Glomerular endothelial cell (primary cell): ENCODE measurements around the gene ATP9B. TPM values are rescaled to one million over a fixed set of nuclear protein-coding genes. Genes with fewer than 3 reads are reported as not detected.
"Not testable (repeated sequence)": the region's sequence is repeated elsewhere in the genome, so short reads cannot be mapped to it uniquely, and the experiment has no call there.

Source experiments
- DNase-seq: peaks from one replicate; pipeline ENCODE4 v3.0.0-alpha.2; 2011; ENCODE audit warnings: low read depth, low spot score; ENCODE audit errors: extremely low read depth
- total RNA-seq: library from RNA; depleted of rRNA; stranded (reverse); fragments of >200 nt; gene quantifications from 2 replicates; pipeline ENCODE4 v1.2.3, GENCODE V29; 2015

The ATP9B gene
- total RNA-seq, 1 donor from 2014 or later, result 18.6 TPM

GRCh38 chr18:79375441-79376154 lies 306.4 kb downstream of the ATP9B start:
- DNase-seq, result no peak

- not testable (repeated sequence) for DNase-seq
Observed at GRCh38 chr18:79376661-79377060, 307.5 kb downstream of the ATP9B start.

GRCh38 chr18:79377187-79377891 lies 308.1 kb downstream of the ATP9B start:
- DNase-seq, result no peak

GRCh38 chr18:79378536-79379250 lies 309.5 kb downstream of the ATP9B start:
- no peak for DNase-seq

GRCh38 chr18:79379251-79379905 lies 310.2 kb downstream of the ATP9B start:
- DNase-seq, result no peak

GRCh38 chr18:79379931-79380815 lies 311.0 kb downstream of the ATP9B start:
- no peak for DNase-seq

GRCh38 chr18:79380816-79381806 lies 311.9 kb downstream of the ATP9B start:
- DNase-seq, result no peak

GRCh38 chr18:79381811-79382311 lies 312.7 kb downstream of the ATP9B start:
- DNase-seq, result no peak

GRCh38 chr18:79382681-79383387 lies 313.6 kb downstream of the ATP9B start:
- DNase-seq, result no peak

GRCh38 chr18:79383388-79384056 lies 314.3 kb downstream of the ATP9B start:
- DNase-seq, result no peak

GRCh38 chr18:79384151-79384807 lies 315.1 kb downstream of the ATP9B start:
- DNase-seq, result no peak

GRCh38 chr18:79384834-79385233 lies 315.6 kb downstream of the ATP9B start:
- no peak for DNase-seq

GRCh38 chr18:79385326-79385707 lies 316.1 kb downstream of the ATP9B start:
- no peak for DNase-seq

- DNase-seq, result no peak
Observed at GRCh38 chr18:79385708-79386341, 316.6 kb downstream of the ATP9B start.

GRCh38 chr18:79386547-79386946 lies 317.4 kb downstream of the ATP9B start:
- DNase-seq, result no peak

- DNase-seq, result no peak
Observed at GRCh38 chr18:79387214-79387613, 318.0 kb downstream of the ATP9B start.

GRCh38 chr18:79387615-79388014 lies 318.4 kb downstream of the ATP9B start:
- no peak for DNase-seq
